Kasumi-1 (cell line): Measurements from ENCODE around the gene CRBN.

Source experiments
- DNase-seq, 2 experiments: peaks; one replicate each; lab custom pipeline; 2025; lab: John Stamatoyannopoulos, UW

CRBN gene

GRCh38 chr3:3110299-3110630 is 69.2 kb downstream of the CRBN start, which contains the start of gene IL5RA:
Gene IL5RA (minus strand): TSS chr3:3110374. CDS start chr3:3104984, 5,390 bp downstream.
- DNase-seq, result no peak

GRCh38 chr3:3109407-3110298 is 69.8 kb downstream of the CRBN start:
- no peak for DNase-seq

- DNase-seq, result no peak
Measured at GRCh38 chr3:3107858-3108257, 71.6 kb downstream of the CRBN start.

- DNase-seq, result no peak
Measured at GRCh38 chr3:3107181-3107580, 72.3 kb downstream of the CRBN start.

- no peak for DNase-seq
Measured at GRCh38 chr3:3105815-3106214, 73.7 kb downstream of the CRBN start.

GRCh38 chr3:3105246-3105645 is 74.2 kb downstream of the CRBN start:
- no peak for DNase-seq

- DNase-seq, result no peak
Measured at GRCh38 chr3:3102751-3103150, 76.7 kb downstream of the CRBN start.

GRCh38 chr3:3101660-3102458 is 77.6 kb downstream of the CRBN start:
- no peak for DNase-seq
